Stimulated activated CD4-positive, alpha-beta T cell treated with anti-CD3 and anti-CD28 coated beads, Interleukin-15, amount 100 ng/mL, for 1 hour (primary cell): ENCODE results near the gene MBP.
A peak's percentile ranks its signal among the peaks of the same experiment; 100 is the strongest.

Source experiments
- DNase-seq, 2 donors: peaks; one replicate each; pipeline ENCODE4 v3.0.0-alpha.2; 2020; ENCODE audit warnings: low read depth in 1 of 2, low spot score in 1 of 2

MBP gene

GRCh38 chr18:77133835-77134496 lies 1.4 kb upstream of the MBP start:
- no peak for DNase-seq

DNA sequence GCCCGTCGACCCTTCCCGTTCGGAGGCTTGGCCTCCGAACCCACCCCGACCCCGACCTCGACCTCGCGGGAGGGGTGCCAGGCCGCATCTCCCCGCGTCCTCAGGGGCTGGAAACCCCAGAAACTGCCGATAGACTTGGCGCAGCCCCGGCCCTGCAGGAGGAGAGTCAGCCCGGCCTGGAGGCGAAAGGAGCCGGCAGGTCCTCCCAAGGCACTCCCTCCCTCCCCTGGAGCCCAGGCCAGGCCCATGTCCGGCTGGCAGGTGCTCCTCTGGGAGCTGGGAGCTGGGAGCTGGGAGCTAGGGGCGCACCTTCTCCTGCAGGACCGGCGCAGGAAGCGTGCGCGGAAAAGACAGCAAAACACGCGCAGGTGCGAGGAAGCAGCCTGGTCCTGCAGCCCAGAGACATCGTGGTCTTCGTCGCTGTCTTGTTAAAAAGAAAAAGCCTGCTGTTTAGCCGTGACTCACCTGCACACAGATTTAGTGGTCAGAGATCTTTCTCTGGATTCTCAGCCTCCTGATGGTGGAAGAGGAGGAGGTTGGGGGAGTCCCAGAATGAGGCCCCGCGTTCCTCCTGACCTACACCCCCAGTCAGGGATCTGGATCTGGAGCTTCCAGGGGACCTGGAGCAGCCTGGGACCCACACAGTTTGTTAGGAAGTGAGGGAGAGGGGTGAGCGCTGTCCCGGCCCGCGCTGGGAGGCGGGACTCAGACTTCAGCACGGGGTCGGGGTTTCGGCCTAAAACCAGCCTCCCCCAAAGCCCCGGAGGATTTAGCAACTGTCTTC lies 660 bp upstream of the MBP start:
- no peak for DNase-seq

- DNase-seq, result no peak
Observed at GRCh38 chr18:77131652-77132368, 773 bp downstream of the MBP start.

DNA sequence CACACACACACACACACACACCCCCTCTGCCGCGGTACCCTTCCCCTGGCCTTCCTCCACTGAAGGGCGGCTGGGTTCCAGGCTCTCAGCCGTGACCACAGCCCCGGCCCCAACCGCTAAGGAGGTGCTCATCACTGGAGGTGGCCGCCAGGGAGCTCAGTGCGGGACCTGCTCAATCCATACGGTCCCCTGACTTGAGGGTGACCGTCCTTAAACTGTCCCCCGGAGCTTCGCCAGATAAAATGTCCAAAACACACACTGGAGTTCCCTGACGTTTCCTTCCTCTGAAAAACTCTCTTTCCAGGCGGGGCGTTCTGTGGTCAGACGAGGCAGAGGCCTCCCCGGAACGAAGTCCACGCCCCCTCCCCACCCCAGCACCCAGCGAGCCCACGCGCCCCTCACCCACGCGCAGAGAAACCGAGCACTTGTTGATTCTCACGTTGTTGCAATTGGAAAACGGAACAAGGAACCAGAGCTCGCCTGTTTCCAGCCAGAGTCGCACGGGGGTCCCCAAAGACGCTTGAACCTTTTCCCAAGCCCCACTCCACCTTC lies 1.4 kb downstream of the MBP start:
- DNase-seq, result peak in 1 of 2 donors; percentile 40

DNA sequence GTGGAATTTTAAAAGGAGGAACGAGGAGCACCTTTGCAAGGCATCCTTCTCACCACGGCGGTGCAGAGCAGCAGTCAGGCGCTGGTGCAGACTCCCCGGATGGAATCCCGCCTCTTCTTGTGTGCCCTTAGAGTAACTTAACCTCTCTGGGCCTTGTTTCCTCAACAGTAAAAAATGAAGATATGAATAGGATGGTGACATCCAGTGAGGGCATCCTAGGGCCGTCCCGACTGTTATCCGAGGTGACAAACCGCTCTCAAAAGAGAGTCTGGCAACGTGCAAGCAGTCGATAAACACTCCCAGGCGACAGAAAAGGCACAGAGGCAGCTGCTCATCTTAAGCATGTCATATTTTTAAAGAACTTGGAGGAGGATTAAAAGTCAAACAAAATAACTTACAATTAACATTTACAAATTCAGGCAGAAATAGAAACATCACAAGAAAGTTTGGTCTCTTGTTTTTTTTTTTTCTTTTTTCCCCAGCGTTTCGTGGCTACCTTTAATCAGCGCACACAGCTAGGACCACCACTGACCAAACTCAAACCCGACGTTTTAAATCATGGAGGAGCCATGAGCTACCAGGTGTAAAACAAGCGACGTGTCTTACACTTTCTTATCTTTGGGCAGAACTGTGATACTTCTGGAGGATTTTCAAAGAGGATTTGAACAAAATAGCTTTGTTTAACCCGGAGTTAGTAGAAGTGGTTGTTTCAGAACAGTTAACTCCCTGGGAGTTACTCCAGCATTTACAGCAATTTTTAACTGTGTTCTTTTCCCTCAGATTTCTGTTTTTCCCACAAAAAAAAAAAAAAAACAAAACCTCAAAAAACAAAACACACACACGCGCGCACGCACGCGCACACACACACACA lies 2.1 kb downstream of the MBP start:
- DNase-seq, result no peak

DNA sequence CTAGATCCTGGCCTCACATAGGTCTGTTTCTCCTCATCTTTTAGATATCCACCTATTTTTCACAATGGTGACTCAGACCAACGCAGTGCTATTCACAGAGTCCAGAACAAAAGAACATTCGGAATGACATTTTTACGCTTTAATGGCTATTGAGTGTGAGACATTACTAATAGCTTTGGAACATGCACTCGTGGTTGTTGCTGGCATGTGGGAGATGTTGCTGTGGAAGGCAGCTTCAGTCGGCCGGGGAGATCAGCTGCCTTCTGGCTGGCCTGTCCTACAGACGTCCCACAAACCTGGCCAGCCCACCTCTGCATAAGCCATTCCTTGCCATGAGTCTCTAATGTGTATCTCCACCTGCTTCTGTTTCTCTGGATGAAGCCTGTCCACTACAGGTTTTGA lies 3.4 kb downstream of the MBP start:
- DNase-seq, result no peak

DNA sequence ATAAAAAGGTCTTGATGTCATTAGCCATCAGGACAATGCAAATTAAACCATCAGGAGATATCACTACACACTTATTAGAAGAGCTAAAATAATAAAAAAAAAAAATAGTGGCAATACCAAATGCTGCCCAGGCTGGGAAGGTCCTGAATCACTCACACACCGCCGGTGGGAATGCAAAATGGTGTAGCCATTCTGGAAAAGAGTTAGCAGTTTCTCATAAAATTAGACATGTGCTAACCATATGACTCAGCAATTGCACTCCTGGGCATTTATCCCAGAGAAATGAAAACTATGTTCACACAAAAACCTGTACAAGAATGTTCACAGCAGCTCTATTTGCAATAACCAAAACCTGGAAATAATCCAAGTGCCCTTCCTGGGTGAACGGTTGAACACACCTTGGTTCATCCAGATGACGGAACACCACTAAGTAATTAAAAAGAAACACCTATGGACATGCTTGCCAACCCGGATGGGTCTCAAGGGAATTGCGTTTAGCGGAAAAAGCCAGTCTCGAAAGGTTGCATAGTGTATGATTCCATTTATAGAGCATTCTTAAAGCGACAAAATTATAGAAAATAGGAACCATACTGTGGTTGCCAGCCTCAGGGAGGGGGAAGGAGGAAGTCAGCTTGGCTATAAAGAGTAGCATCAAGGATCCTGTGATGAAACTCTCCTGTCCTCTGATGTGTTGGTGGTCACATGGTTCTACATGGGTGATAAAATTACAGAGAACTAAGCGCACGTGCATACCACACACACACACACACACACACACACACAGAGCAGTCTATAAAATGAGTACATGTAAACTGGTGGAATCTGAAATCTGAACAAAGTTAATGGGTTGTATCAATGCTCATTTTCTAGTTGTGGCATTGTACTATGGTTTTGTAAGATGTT lies 4.6 kb downstream of the MBP start:
- no peak for DNase-seq

DNA sequence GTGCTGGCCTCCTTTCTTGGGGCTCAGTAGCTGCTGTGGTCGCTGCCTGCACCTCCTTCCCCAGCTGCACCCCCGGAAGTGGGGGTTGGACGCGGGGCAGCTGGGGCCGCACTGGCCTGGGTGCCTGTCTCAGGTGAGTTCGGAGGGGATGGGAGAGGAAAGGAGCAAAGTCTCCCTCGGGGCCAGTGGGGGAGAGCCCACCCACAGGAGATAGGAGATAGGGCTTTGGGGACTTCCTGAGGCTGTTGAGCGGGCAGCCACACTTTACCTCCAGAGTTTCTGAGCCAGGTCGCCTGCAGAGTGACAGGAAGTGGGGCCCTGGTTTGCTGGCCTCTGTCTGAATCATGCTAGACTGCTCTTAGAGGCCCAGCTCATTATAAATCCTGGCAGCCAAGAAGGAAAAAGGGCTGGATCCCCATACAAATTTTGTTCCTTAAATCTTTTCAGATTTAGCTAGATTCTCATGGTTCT lies 8.1 kb downstream of the MBP start:
- DNase-seq, result no peak

DNA sequence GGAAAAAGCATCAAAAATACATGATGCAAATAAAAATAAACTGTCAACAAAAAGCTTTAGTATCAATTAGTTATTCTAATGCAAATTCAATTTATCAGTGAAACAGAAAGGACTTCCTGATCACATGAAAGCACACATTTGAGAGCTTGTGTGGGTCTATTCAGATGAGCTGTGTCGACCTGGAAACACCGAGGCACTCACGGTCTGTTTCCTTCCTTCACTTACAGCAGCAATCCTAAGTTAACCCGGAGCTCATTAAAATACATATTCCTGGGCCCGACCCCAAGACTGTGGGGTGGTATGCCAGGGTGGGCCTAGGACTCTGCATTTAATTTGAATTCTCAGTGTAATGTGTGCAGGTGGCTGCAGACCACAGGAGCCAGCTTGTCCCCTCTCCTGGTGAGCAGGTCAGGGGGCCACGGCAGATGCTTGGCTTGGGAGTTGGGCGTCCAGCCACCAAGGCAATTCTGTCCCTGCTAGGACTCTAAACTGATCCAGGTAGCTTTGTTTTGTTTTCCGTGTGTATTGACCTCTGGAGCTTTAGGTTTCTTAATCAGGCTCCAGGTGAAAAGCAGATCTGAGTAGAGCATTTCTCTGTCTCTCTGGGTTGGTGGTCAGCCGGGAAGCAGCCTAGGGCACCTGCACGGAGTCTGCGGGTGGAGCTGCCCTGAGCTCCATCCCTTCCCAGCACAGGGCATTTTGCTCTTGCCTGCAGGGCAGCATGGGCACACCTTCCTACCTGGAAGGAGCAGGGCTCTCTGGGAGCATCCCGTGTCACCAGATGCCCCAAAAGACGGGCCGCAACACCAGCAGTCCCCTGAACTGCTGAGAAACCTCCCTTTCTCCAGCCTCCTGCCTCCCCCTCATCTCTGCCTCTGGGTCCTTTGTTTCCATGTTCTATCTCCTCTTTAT lies 9.0 kb downstream of the MBP start:
- DNase-seq, result no peak

DNA sequence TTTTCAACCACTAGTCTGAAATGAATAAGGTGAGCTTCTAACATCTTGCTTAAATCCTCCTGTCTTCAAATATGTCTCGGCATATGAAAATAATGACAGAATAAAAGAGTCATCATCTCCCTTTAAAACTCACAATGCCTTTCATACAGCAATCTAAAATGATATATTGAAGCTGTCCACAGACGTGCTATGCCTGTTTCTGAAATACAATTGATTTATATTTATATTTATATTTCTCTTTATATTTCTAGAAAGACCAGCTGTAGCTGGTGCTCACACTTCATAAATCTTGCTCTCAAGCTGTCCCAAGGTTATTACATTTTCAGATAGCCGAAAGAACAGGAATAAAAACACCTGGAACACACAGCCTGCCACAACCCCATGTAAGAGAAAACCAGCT lies 11.1 kb downstream of the MBP start:
- DNase-seq, result no peak

- no peak for DNase-seq
Observed at GRCh38 chr18:77119851-77120491, 12.6 kb downstream of the MBP start.

DNA sequence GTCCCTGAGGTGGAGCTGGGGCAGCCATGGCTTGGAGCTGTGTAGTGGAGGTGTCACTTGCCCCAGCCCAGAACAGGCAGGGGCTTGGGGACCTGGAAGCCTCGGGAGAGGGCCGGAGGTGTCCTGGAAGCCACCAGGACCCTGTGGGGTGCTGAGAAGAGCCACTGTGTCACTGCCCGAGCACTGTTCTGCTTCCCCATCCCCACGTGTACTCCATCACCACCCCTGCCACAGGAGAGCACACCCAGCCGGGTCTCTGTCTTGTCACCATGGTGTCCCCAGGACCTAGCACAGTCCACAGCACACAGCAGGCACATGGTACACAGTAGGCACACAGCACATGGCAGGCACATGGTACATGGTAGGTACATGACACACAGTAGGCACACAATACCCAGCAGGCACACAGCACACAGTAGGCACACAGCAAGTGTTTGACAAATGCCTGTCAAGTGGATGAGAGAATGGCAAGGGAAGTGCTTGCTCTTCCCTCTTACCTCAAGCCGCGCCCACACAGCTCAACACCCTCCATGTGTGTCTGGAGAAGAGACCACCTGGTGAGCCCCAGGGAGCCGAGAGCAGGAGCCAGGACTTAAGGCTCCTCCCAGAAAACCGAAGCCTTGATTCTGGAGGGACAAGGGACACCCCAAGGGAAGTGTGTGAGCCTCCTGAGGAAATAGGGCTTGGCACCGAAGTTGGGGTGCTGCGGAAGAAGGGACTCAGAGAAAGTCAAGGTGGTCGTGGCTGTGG lies 13.3 kb downstream of the MBP start:
- no peak for DNase-seq

GRCh38 chr18:77118256-77119090 lies 14.1 kb downstream of the MBP start:
- no peak for DNase-seq

GRCh38 chr18:77116201-77117080 lies 16.1 kb downstream of the MBP start:
- DNase-seq, result no peak

DNA sequence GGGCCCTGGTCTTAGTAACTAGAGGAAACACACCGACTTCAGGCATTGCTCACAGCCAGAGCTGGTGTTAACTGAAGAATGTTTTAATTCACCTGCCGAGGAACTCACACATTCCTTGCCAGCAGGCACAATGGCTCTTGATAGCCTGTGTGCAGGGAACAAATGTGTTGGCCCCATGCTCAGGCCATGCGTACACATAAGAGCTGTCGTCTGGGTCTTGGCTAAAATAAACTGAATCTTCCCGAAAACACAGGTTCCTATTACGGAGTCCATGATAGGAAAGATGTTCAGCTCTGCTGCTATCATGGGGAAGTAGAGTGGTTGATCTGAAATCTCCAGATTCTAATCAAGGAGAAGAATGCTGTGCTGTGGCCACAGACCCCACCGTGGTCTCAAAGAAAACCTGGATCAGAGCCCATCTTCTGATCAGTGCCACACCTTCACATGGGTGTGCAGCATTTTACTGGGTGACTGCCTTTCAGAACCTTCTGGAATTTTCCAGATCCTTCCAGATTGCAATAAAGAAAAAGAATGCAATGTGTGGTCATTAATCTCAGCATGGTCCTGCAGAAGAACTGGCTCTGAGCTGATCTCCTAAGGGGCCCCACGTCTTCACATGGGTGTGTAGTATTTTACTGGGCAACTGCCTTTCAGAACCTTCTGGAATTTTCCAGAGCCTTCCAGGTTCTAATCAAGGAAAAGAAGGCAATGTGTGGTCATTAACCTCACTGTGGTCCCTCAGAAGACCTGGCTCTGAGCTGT lies 17.2 kb downstream of the MBP start:
- DNase-seq, result no peak
